GM10248 (cell line): ENCODE data around the gene RALGAPA2.
"Not testable (repeated sequence)": the region's sequence is repeated elsewhere in the genome, so short reads cannot be mapped to it uniquely, and the experiment has no call there.

Experiments used
- CTCF ChIA-PET: fragments of 300-600 bp; sonication (Branson Sonifier 250); formaldehyde crosslinking; extraction: SDS; loops from one replicate; lab custom pipeline; 2021; ENCODE audit warnings: antibody characterized with exemption; lab: Yijun Ruan, JAX
- POLR2A ChIA-PET: fragments of 350-650 bp; sonication (Branson Sonifier 250); formaldehyde crosslinking; extraction: SDS; loops from one replicate; lab custom pipeline; 2020; ENCODE audit warnings: antibody characterized with exemption; lab: Yijun Ruan, JAX
- DNase-seq: peaks from one replicate; pipeline ENCODE4 v3.0.0; 2012; ENCODE audit errors: extremely low spot score
- CTCF ChIP-seq: IDR thresholded peaks from 2 replicates; pipeline ENCODE4 v1.5.1; 2012; ENCODE audit warnings: mild to moderate bottlenecking, low read depth; ENCODE audit errors: extremely low read depth, missing control alignments, control extremely low read depth

RALGAPA2 gene

GRCh38 chr20:20549267-20549612, 163.2 kb downstream of the RALGAPA2 start:
- POLR2A ChIA-PET, result no interaction called here
- no peak for TF ChIP-seq CTCF
- CTCF ChIA-PET, result interaction anchor here (0.7 to 3.4 kb wide), 2 partner anchors 11 to 97 kb away, joined by 3 to 16 read pairs; no protein-coding TSS in a partner anchor
- no peak for DNase-seq

- POLR2A ChIA-PET, result no interaction called here
- CTCF ChIA-PET, result interaction anchor here (0.7 to 3.4 kb wide), 2 partner anchors 12 to 97 kb away, joined by 3 to 16 read pairs; no protein-coding TSS in a partner anchor
- TF ChIP-seq CTCF, result no peak
- DNase-seq, result no peak
Observed at GRCh38 chr20:20548527-20549266, 163.7 kb downstream of the RALGAPA2 start.

GRCh38 chr20:20547876-20548266, 164.6 kb downstream of the RALGAPA2 start:
- DNase-seq, result no peak
- POLR2A ChIA-PET, result no interaction called here
- CTCF ChIA-PET, result no interaction called here
- TF ChIP-seq CTCF, result no peak

- no peak for DNase-seq
- CTCF ChIA-PET, result no interaction called here
- POLR2A ChIA-PET, result no interaction called here
- TF ChIP-seq CTCF, result no peak
Observed at GRCh38 chr20:20547221-20547875, 165.1 kb downstream of the RALGAPA2 start.

GRCh38 chr20:20546402-20546801, 166.0 kb downstream of the RALGAPA2 start:
- no peak for TF ChIP-seq CTCF
- CTCF ChIA-PET, result interaction anchor here (1.3 kb wide), 1 partner anchor 15 kb away, joined by 5 read pairs; no protein-coding TSS in a partner anchor
- DNase-seq, result no peak
- POLR2A ChIA-PET, result no interaction called here

GRCh38 chr20:20543348-20543747, 169.1 kb downstream of the RALGAPA2 start:
- POLR2A ChIA-PET, DNase-seq, CTCF ChIA-PET: not testable (repeated sequence)

- ChIA-PET CTCF (interaction anchor here (2.3 kb wide), 1 partner anchor 10 kb away, joined by 7 read pairs; no protein-coding TSS in a partner anchor), POLR2A (no interaction called here)
- TF ChIP-seq CTCF, result no peak
- DNase-seq, result no peak
Observed at GRCh38 chr20:20536240-20536933, 176.1 kb downstream of the RALGAPA2 start.
